LoVo (cell line): ENCODE measurements around the gene KEAP1.
"Not testable (repeated sequence)": the region's sequence is repeated elsewhere in the genome, so short reads cannot be mapped to it uniquely, and the experiment has no call there.

ENCODE experiments used
- DNase-seq: peaks from one replicate; pipeline ENCODE4 v3.0.0-alpha.2; 2016; ENCODE audit warnings: low spot score

KEAP1 gene

DNA sequence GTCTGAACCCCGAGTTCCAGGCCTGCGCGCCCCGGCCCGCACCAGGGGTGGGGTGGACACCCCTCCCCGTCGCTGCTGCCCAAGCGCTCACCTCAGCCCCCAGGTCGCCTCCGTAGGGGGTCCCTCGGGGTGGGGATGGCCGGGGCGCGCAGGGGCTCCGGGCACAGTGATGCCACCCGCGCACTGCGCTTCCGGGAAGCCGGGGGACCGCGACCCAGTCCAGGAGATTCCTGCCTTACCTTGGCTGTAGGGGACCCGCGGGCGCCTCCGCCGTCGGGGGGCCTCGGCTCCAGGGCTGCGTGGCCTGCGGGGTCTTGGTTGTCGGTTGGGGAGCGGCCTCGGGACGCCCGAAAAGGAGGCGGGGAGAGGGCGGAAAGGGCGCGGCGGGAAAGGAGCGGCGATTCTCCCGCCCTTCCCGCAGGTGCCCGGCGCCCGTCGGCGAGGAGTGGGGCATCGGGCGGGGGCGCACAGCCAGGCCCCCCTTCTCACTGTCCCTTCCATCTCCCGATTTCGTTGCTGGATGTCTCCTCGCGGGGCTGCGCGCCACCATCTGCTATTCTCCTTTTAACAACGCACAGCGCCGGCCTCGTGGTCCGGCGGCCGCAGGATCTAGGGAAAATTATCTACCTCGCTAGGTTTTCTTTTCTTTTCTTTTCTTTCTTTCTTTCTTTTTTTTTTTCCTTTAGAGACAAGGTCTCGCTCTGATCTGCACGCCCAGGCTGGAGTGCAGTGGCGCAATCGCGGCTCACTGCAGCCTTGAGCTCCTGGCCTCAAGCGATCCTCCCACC, at the start of gene KEAP1:
Gene KEAP1 (minus strand): TSS at position 355 of the 788 bp plus-strand sequence. CDS start 3,323 bp downstream, outside the sequence.
- DNase-seq: peak; percentile 30

DNA sequence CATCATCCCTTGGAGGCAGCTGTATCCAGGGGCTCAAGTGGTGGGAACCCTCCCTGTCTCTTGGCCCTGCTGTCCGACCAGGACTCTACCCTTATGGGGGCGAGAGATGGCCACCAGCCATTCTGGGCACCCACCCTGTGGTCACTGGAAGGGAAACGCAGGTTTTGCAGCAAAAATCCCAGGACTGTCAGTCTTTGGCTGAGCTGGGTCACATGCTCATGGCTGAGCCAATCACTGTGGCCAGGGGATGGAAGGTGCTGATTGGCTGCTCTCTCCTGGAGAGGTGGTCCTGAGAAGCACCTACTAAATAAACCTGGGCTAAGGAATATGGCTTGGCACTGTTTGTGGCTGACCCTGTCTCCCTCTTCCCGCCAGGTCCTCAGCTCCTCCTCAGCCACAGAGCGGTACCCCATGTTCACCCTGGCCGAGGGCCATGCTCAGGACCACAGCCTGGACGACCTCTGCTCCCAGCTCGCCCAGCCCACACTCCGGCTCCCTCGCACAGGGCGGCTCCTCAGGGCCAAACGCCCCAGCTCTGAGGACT, 49.4 kb upstream of the KEAP1 start:
- DNase-seq: no peak

DNA sequence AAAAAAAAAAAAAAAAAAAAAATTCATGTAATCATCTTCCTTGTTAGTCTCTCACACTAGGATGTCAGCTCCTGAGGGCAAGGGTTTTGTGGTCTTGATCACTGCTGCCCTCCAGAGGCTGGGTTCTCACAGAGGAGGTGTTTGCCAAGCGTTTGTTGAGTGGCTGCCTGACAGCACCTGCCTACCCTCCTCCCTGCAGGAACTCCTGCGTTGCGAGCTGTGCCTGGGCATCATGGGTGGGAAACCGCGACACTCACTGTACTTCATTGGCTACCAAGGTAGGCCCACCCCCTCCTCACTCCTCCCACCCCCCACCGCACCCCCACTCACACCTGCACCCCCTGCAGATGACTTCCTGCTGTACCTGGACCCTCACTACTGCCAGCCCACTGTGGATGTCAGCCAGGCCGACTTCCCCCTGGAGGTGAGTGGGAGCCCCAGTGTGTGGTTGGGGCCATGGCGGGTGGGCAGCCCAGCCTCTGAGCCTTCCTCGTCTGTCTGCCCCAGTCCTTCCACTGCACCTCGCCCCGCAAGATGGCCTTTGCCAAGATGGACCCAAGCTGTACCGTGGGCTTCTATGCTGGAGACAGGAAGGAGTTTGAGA, 48.6 kb upstream of the KEAP1 start:
- no peak for DNase-seq

DNA sequence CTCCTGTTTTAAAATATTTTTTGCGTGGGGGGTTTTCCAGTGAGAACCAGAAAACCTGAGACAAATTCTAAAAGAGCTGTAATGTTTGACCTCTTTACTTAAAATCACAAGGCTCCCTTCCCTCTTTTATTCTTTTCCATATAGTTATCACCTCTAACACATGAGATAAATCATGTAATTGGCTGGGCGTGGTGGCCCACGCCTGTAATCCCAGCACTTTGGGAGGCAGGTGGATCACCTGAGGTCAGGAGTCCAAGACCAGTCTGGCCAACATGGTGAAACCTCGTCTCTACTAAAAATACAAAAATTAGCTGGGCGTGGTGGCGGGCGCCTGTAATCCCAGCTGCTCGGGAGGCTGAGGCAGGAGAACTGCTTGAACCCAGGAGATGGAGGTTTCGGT, 47.9 kb upstream of the KEAP1 start:
- not testable (repeated sequence) for DNase-seq

DNA sequence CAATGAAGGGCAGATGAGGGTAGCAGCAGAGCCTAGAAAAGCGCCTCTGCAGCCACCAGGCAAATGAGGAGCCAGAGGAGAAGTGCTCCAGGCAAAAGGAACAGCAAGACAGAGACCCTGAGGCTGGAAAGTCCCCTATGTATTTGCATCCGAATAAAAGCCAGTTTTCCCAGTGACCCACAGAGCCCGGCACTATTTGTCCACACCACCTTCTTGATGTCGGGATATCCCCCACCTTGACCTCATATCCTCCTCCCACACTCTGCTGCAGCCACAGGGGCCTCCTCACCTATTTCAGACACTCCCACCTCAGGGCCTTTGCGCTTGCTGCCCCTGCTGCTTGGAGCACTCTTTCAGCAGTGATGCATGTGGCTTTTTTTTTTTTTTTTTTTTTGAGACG, 47.2 kb upstream of the KEAP1 start:
- no peak for DNase-seq

DNA sequence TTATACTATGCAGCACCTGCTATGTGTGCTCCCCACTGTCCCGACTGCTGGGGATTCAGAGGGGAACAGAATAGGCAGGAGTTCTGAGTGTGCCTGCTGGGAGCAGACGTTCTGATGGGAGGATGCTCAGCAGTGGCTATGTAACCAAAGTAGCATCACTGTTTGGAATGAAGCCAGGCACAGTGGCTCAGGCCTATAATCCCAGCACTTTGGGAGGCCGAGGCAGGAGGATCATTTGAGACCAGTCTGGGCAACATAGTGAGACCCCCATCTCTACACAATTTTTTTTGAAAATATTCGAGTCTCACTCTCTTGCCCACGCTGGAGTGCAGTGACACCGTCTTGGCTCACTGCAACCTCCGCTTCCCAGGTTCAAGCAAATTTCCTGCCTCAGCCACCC, 46.6 kb upstream of the KEAP1 start:
- no peak for DNase-seq

DNA sequence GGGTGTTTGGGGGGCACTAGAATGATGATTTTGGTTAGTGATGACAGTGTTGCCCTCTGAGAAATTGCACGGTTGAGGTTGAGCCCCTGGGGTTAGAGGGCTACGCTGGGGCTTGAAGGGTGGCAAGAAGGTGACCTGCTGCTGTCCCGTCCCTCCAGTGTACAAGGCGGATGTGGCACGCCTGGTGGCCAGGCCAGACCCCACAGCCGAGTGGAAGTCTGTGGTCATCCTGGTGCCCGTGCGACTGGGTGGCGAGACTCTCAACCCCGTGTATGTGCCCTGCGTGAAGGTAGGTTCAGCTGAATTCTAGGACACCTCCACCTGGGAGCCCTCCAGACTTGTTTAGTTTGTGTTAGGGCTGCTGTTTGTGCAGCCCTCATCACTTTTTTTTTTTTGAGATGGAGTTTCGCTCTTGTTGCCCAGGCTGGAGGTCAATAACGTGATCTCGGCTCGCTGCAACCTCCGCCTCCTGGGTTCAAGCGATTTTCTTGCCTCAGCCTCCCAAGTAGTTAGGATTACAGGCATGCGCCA, 45.7 kb upstream of the KEAP1 start:
- no peak for DNase-seq

DNA sequence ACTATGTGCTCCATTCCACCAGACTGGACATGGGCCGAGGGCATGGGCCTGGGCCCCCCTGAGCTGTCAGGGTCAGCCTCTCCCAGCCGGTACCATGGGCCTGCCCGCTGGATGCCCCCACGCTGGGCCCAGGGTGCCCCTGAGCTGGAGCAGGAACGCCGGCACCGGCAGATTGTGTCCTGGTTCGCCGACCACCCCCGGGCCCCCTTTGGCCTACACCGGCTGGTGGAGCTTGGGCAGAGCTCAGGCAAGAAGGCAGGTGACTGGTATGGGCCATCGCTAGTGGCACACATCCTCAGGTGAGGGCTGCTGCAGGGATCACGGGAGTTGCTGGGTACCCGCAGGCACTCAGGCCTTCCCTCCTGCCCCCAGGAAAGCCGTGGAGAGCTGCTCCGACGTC, 43.7 kb upstream of the KEAP1 start:
- no peak for DNase-seq

DNA sequence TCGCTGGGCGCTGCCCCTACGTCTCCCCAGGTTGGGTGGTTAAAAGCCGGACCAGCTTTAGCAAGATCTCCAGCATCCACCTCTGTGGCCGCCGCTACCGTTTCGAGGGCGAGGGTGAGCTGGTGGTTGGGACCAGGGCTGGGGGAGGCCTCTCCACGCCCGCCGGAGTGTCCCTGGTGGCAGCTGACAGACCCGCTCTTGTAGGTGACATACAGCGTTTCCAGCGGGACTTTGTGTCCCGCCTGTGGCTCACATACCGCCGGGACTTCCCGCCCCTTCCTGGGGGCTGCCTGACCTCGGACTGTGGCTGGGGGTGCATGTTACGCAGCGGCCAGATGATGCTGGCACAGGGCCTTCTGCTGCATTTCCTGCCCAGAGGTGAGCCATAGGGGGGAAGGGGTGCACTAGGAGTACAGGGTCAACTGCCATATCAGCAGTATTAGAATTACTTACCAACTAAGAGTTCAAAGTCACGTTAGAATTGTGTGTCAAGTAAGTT, 41.6 kb upstream of the KEAP1 start:
- no peak for DNase-seq

DNA sequence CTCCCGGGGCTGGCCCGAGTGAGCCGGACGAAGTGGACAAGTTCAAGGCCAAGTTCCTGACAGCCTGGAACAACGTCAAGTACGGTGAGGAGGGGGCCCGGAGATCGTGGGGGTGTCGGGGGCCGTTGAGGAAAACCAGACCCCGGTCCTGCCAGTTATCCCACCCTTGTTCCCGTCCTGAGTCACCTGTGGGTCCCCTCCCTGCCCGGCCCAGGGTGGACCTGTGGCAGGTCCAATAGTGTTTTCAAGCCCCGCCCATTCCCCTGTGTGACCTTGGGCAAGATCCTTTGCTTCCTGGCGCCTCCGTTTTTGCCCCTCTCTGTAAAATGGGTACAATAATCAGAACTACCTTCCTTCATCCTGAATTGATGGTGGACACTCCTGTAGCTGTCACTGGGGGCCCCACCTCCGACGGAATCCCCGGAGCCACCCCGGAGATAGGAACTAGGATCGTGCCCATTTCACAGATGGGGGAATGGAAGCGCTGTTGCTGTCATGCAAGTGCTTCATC, 41.1 kb upstream of the KEAP1 start:
- DNase-seq: peak; percentile 34

DNA sequence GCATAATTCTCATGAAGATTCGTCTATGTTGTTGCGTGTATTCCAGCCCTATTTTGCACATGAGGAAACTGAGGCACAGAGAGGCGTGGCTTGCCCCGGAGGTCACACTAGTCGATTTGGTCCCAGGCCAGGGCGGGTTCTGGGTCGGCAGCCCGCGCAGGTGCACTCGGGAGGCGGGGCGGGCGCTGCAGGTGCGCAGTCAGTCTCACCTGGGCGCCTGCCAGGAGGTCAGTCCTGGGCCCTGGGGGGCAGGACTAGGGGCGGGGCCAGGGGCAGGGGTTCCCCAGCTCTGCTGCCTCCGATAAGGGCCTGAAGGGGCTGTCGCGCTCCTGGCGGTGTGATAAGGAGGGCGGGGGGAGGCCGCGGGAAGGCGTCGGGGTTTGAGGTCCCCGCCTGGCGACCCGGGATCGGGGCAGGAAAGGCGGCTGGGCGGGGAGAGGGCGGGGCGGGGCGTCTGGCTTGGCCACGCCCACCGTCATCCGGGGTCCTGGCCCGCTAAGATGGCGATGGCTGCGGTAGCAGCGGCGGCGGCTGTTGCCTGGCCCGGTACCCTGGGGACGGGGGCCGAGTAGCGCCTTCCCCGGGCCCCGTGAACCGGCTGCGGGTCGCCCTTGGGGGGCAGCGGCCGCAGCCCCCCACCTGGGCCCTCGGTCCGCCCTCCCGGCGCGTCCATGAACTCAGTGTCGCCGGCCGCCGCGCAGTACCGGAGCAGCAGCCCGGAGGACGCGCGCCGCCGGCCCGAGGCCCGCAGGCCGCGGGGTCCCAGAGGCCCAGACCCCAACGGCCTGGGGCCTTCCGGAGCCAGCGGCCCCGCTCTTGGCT, 40.5 kb upstream of the KEAP1 start, which contains the start of gene ATG4D:
Gene ATG4D (plus strand): TSS at position 485 of the 822 bp plus-strand sequence. CDS start 187 bp downstream, at position 672.
- DNase-seq: peak; percentile 90

DNA sequence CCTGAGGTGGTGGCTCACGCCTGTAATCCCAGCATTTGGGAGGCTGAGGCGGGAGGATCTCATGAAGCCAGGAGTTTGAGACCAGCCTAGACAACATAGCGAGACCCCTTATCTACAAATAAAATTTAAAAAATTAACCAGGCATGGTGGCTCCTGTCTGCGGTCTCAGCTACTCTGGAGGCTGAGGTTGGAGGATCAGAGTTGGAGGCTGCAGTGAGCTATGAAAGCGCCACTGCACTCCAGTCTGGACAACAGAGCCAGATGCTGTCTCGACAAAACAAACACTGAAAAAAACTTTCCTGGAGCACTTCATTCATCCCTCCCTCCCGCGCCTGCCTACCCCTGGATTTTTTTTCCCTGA, 39.9 kb upstream of the KEAP1 start:
- no peak for DNase-seq

DNA sequence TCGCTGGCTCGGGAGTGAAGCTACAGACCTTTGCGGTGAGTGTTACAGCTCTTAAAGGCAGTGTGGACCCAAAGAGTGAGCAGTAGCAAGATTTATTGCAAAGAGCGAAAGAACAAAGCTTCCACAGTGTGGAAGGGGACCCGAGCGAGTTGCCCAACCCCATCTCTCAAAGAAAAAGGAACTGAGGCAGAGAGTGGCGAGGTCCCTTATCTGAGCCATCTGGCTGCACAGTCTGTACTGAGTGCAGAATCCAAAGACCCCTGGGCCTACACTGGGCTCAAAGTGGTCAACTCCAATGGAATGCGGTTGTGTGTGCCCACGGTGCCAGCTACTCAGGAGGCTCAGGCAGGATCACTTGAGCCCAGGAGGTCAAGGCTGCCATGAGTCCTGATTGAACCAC, 35.9 kb upstream of the KEAP1 start:
- not testable (repeated sequence) for DNase-seq

DNA sequence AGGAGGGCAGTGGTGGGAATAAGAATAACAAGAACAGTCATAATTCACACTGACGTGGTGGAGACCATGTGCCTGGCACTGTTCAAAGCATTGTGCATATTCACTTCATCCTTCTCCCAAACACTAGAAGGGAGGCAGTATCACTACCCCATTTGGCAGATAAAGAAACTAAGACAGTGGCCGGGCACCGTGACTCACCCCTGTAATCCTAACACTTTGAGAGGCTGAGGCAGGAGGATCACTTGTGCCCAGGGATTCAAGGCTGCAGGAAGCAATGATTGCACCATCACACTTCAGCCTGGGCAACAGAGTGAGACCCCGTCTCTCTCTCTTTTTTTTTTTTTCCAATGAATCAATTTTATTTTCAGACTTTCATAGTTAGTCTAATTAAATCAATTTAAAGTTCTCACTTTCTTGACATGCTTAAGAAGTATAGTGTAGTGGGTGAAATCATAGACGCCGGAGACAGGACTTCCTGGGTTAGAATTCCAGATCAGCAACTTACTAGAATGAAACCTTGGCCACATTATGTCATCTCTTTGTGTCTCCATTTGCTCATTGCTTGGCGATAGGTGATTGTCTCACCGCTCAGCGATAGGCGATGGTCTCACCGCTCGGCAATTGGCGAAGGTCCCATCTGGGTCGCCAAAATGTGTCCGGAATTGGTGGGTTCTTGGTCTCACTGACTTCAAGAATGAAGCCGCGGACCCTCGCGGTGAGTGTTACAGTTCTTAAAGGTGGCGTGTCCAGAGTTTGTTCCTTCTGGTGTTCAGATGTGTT, 35.2 kb upstream of the KEAP1 start:
- no peak for DNase-seq

DNA sequence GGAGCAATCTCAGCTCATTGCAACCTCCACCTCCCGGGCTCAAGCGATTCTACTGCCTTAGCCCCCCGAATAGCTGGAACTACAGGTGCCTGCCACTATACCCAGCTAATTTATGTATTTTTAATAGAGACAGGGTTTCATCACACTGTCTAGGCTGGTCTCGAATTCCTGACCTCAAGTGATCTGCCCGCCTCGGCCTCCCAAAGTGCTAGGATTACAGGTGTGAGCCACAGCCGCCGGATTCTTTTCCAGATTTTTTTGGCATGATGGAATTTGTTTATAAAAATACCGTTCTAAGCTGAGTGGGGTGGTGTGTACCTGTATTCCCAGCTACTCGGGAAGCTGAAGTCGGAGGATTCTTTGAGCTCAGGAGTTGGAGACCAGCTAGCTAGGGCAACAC, 34.5 kb upstream of the KEAP1 start:
- DNase-seq: no peak

DNA sequence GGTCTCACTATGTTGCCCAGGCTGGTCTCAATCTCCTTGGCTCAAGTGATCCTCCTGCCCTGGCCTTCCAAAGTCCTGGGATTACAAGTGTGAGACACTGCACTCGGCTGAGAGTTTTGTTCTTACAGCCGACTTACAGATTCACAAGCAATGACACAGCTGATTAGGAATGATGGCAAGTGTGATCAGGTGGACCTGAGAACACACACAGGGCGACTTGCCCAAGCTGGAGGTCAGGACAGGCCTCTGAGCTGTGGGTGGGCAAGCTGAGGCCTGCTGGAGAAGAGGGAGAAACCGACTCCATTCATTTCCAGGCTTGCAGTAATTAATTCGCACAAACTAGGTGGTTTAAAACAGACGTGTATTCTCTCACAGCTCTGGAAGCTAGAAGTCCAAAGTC, 32.5 kb upstream of the KEAP1 start:
- DNase-seq: no peak

DNA sequence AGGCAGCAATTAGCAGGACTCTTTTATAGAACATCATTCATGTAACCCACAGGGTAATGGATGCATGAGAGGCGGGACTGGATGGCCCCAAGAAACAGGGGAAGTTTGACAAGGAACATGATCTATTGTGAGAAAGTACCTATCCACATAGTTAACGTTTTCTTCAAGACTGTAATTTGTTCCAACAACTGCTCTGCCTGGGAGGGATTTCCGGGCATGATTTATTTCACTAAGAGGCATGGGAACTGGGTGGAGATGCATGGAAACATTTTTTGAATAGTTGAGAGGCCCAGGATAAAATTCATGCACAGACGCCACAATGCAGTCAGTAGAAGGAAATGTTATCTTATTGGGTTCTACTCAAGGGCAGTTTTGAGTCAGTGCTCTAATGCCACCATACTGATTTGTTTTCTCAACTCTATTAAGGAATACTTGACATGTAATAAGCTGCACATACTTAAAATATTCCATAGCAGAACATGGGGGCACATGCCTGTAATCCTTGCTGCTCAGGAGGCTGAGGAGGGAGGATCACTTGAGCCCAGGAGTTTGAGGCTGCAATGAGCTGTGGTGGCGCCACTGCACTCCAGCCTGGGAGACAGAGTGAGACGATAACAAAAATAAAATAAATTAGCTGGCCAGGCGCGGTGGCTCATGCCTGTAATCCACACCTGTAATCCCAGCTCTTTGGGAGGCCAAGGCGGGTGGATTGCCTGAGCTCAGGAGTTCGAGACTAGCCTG, 30.7 kb upstream of the KEAP1 start:
- no peak for DNase-seq

DNA sequence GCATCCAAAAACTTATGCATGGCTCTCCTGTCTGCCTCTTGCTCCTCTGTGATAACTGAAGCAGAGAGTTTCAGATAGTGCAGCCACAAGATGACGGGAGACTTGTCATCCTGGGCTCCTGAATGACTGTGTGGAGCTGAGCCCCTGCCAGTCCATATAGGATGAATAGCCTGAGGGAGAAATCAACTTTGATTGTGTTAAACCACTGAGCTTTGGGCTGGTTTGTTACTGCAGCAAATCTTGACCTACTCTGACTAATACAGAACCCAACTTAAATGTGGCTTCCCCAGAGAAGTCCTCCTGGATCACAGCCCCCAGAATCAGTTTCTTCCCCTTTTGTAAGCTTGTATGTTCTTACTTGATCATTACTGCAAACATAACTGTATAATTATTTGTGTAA, 29.3 kb upstream of the KEAP1 start:
- DNase-seq: no peak

DNA sequence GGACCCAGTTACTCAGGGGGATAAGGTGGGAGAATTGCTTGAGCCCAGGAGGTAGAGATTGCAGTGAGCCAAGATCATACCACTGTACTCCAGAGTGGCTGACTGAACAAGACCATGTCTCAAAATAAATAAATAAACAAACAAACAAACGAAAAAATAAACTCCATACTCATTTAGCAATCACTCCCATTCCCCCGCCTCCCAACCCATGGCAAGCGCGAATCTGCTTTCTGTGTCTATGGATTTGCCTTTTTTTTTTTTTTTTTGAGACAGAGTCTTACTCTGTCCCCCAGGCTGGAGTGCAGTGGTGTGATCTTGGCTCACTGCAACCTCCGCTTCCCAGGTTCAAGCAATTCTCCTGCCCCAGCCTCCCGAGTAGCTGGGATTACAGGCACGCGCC, 23.7 kb upstream of the KEAP1 start:
- DNase-seq: not testable (repeated sequence)

DNA sequence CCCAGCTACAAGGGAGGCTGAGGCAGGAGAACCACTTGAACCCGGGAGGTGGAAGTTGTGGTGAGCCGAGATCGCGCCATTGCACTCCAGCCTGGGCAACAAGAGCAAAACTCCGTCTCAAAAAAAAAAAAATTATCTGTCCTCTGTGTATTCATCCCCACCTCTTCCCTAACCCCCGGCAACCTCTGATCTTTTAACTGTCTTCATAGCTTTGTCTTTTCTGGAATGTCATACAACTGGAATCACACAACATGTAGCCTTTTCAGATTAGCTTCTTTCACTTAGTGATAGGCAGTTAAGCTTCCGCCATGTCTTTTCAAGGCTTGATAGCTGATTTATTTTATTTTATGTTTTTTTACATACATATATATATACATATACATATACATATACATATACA, 22.5 kb upstream of the KEAP1 start:
- no peak for DNase-seq
